ENCODE measurements around the gene LINGO3.

DNA sequence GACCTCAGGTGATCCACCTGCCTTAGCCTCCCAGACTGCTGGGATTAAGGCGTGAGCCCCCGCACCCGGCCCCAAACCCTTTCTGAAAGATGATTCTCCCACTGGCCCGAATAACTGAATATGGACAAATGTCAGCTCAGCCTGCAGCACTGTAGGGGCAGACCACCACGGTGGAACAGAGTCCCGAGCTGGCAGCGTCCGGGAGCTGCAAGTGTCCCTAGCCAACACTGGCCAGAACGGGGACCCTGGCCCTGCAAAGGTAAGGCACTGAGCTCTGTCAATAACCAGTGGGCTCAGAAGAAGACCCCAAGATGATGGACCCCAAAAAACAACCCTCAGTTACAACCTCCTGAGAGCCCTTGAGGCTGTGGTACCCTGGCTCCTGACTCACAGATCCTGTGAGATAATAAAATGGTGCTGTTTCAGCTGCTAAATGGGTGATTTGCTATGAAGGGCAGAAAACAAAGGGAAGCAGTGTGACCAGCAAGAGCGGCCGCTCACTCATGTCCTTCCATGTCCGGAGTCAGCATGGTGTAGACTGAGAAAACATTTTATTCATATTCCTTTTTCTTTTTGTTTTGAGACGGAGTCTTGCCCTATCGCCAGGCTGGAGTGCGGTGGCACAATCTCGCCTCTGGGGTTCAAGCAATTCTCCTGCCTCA lies 18.9 kb upstream of the LINGO3 start:
- TF ChIP-seq CREB1 (CRISPR knock-in tag; IDR thresholded peaks at IDR 0.05; ENCODE audit: low read depth) (no peak), EZH2phosphoT487 (IDR thresholded peaks at IDR 0.05; ENCODE audit: unreplicated experiment) (no peak), POLR2AphosphoS5 (IDR thresholded peaks at IDR 0.05; ENCODE audit: low read depth) (no peak)
- TF ChIP-seq, protein P1, sequence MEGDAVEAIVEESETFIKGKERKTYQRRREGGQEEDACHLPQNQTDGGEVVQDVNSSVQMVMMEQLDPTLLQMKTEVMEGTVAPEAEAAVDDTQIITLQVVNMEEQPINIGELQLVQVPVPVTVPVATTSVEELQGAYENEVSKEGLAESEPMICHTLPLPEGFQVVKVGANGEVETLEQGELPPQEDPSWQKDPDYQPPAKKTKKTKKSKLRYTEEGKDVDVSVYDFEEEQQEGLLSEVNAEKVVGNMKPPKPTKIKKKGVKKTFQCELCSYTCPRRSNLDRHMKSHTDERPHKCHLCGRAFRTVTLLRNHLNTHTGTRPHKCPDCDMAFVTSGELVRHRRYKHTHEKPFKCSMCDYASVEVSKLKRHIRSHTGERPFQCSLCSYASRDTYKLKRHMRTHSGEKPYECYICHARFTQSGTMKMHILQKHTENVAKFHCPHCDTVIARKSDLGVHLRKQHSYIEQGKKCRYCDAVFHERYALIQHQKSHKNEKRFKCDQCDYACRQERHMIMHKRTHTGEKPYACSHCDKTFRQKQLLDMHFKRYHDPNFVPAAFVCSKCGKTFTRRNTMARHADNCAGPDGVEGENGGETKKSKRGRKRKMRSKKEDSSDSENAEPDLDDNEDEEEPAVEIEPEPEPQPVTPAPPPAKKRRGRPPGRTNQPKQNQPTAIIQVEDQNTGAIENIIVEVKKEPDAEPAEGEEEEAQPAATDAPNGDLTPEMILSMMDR (conservative IDR thresholded peaks at IDR 0.05; ENCODE audit: low read depth in 2 of 2): no peak
- TF ChIP-seq, protein P2, sequence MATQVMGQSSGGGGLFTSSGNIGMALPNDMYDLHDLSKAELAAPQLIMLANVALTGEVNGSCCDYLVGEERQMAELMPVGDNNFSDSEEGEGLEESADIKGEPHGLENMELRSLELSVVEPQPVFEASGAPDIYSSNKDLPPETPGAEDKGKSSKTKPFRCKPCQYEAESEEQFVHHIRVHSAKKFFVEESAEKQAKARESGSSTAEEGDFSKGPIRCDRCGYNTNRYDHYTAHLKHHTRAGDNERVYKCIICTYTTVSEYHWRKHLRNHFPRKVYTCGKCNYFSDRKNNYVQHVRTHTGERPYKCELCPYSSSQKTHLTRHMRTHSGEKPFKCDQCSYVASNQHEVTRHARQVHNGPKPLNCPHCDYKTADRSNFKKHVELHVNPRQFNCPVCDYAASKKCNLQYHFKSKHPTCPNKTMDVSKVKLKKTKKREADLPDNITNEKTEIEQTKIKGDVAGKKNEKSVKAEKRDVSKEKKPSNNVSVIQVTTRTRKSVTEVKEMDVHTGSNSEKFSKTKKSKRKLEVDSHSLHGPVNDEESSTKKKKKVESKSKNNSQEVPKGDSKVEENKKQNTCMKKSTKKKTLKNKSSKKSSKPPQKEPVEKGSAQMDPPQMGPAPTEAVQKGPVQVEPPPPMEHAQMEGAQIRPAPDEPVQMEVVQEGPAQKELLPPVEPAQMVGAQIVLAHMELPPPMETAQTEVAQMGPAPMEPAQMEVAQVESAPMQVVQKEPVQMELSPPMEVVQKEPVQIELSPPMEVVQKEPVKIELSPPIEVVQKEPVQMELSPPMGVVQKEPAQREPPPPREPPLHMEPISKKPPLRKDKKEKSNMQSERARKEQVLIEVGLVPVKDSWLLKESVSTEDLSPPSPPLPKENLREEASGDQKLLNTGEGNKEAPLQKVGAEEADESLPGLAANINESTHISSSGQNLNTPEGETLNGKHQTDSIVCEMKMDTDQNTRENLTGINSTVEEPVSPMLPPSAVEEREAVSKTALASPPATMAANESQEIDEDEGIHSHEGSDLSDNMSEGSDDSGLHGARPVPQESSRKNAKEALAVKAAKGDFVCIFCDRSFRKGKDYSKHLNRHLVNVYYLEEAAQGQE (IDR thresholded peaks at IDR 0.05; ENCODE audit: unreplicated experiment): no peak

Data from GM23338 (cell line).